PC-3 (cell line): ENCODE data around the gene SCUBE1.

Experiments
- CTCF ChIP-seq: fragments of 300-600 bp; sonication (generic); conservative IDR thresholded peaks from 2 replicates; pipeline ENCODE4 v1.5.1; 2017; ENCODE audit warnings: antibody characterized with exemption, low read depth, mild to moderate bottlenecking, low read length
- EZH2 ChIP-seq: fragments of 300-600 bp; sonication (generic); IDR thresholded peaks from one replicate; pipeline ENCODE4 v1.6.1; 2017; ENCODE audit warnings: antibody characterized with exemption, mild to moderate bottlenecking, low read length; ENCODE audit not compliant: unreplicated experiment

- no peak for TF ChIP-seq CTCF
- no peak for TF ChIP-seq EZH2
Measured at GRCh38 chr22:43245717-43246116, 97.5 kb downstream of the SCUBE1 start.
